K562 (cell line): ENCODE results near the gene TSEN34. TPM values are rescaled to one million over a fixed set of nuclear protein-coding genes. Genes with fewer than 3 reads are reported as not detected.
A peak's percentile ranks its signal among the peaks of the same experiment; 100 is the strongest.

ENCODE experiments used
- ARNT ChIP-seq, 2 experiments: fragments of 450-650 bp; IDR thresholded peaks; 2 replicates each; pipeline ENCODE4 v1.6.1; 2016; ENCODE audit warnings: mild to moderate bottlenecking in 1 of 2
- KDM4B ChIP-seq, 2 experiments: fragments of 450-650 bp in 1 of 2; sonication (generic) in 1 of 2; IDR thresholded peaks; 2 replicates each; pipeline ENCODE4 v1.6.1; 2016 to 2017; ENCODE audit warnings: borderline replicate concordance in 2 of 2, antibody characterized with exemption in 1 of 2, low read depth in 1 of 2, mild to moderate bottlenecking in 1 of 2
- MBD1 ChIP-seq: fragments of 250-450 bp; sonication (Bioruptor Pico); IDR thresholded peaks from 2 replicates; pipeline ENCODE4 v1.8.0; 2022; ENCODE audit warnings: inconsistent platforms
- MTA1 ChIP-seq: fragments of 450-650 bp; IDR thresholded peaks from 2 replicates; pipeline ENCODE4 v1.6.1; 2017; ENCODE audit warnings: borderline replicate concordance
- POLR2AphosphoS2 ChIP-seq: IDR thresholded peaks from 2 replicates; pipeline ENCODE4 v1.6.1; 2012; ENCODE audit warnings: low read length, improper control_type of control experiment
- PRDM10 ChIP-seq: fragments of 450-650 bp; IDR thresholded peaks from 2 replicates; pipeline ENCODE4 v1.6.1; 2018; ENCODE audit not compliant: partially characterized antibody
- SOX6 ChIP-seq: fragments of 450-650 bp; IDR thresholded peaks from 2 replicates; pipeline ENCODE4 v1.6.1; 2014; ENCODE audit warnings: mild to moderate bottlenecking
- U2AF1 ChIP-seq: fragments of 200-400 bp; formaldehyde crosslinking; optimal IDR thresholded peaks from 2 replicates; pipeline ENCODE3; 2017; ENCODE audit warnings: mild to moderate bottlenecking, low read depth, low read length, moderate library complexity
- ZKSCAN8 ChIP-seq: fragments of 200-800 bp; sonication (Bioruptor generic); IDR thresholded peaks from 2 replicates; pipeline ENCODE4 v1.6.1; 2016; ENCODE audit warnings: missing genetic modification characterization, missing compliant biosample characterization
- ZNF12 ChIP-seq: sonication (generic); formaldehyde crosslinking; IDR thresholded peaks from 2 replicates; pipeline ENCODE4 v1.4.0; 2020; ENCODE audit warnings: mild to moderate bottlenecking, missing genetic modification reagents
- ZNF282 ChIP-seq: sonication (generic); formaldehyde crosslinking; IDR thresholded peaks from 2 replicates; pipeline ENCODE4 v1.8.1; 2023; ENCODE audit warnings: missing genetic modification reagents
- ZNF780A ChIP-seq: fragments of 250-450 bp; sonication (Bioruptor Pico); IDR thresholded peaks from 2 replicates; pipeline ENCODE4 v1.5.0; 2021; ENCODE audit warnings: mild to moderate bottlenecking
- polyA plus RNA-seq, 8 experiments: library from polyadenylated mRNA; depleted of rRNA in 4 of 8; stranded (reverse) in 5 of 8; unstranded in 3 of 8; fragments of >200 nt; fragmentation: Nextera tagmentation in 2 of 8; fragmentation: Illumina TruSeq in 1 of 8; extraction: Ambion mirVana in 2 of 8; extraction: Trizol in 1 of 8; gene quantifications; 2 replicates each; pipeline versions ENCODE4 v1.2.1 to v1.2.3, GENCODE V29; 2011 to 2014; ENCODE audit warnings: inconsistent platforms in 1 of 8, missing spikeins in 1 of 8
- total RNA-seq, 7 experiments: library from RNA; depleted of rRNA in 6 of 7; stranded (reverse); fragments of >200 nt in 6 of 7; fragmentation: Illumina TruSeq in 2 of 7; extraction: Trizol in 2 of 7; gene quantifications; 2 replicates each; pipeline versions ENCODE4 v1.2.1 to v1.2.3, GENCODE V29; 2011 to 2021; ENCODE audit warnings: low replicate concordance in 1 of 7
- TF ChIP-seq, protein P1 (sequence below): sonication (generic); formaldehyde crosslinking; IDR thresholded peaks from 2 replicates; pipeline ENCODE4 v1.8.0; 2022; ENCODE audit warnings: mild to moderate bottlenecking, low read depth, missing genetic modification reagents
- TF ChIP-seq, protein P2 (sequence below): sonication (generic); formaldehyde crosslinking; IDR thresholded peaks from 2 replicates; pipeline ENCODE4 v1.8.0; 2022; ENCODE audit warnings: missing genetic modification reagents, mild to moderate bottlenecking, borderline replicate concordance
- TF ChIP-seq, protein P3 (sequence below): fragments of 250-450 bp; sonication (Bioruptor Pico); IDR thresholded peaks from 2 replicates; pipeline ENCODE4 v1.8.0; 2021; ENCODE audit warnings: borderline replicate concordance, mild to moderate bottlenecking, moderate library complexity; ENCODE audit not compliant: poor library complexity, severe bottlenecking

The TSEN34 gene
- total and polyA plus RNA-seq, 9 of the 15 experiments (the other 6 are each of a cell fraction or from before 2014, with no cell fraction given): 3.1 to 57.6 (median 29.5) TPM

- TF ChIP-seq ARNT (IDR thresholded peaks at IDR 0.05) (peak in 1 of 2 experiments; percentile 58; a peak in 2 of 4 replicates), POLR2AphosphoS2 (0 out of 2 replicates have a peak, but pooled peaks have one; percentile 58), MTA1 (no peak; the same call in 1 of the 2 replicates), ZNF780A (CRISPR knock-in tag) (no peak), PRDM10 (no peak), ZNF12 (no peak), ZNF282 (no peak), MBD1 (CRISPR knock-in tag) (no peak), KDM4B (IDR thresholded peaks at IDR 0.05; ENCODE audit: borderline replicate concordance in 2 of 2, low read depth in 1 of 2) (no peak), U2AF1 (no peak), SOX6 (peak; percentile 81), ZKSCAN8 (CRISPR knock-in tag) (no peak)
- TF ChIP-seq, protein P1, sequence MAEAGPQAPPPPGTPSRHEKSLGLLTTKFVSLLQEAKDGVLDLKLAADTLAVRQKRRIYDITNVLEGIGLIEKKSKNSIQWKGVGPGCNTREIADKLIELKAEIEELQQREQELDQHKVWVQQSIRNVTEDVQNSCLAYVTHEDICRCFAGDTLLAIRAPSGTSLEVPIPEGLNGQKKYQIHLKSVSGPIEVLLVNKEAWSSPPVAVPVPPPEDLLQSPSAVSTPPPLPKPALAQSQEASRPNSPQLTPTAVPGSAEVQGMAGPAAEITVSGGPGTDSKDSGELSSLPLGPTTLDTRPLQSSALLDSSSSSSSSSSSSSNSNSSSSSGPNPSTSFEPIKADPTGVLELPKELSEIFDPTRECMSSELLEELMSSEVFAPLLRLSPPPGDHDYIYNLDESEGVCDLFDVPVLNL (CRISPR knock-in tag): no peak
- TF ChIP-seq, protein P2, sequence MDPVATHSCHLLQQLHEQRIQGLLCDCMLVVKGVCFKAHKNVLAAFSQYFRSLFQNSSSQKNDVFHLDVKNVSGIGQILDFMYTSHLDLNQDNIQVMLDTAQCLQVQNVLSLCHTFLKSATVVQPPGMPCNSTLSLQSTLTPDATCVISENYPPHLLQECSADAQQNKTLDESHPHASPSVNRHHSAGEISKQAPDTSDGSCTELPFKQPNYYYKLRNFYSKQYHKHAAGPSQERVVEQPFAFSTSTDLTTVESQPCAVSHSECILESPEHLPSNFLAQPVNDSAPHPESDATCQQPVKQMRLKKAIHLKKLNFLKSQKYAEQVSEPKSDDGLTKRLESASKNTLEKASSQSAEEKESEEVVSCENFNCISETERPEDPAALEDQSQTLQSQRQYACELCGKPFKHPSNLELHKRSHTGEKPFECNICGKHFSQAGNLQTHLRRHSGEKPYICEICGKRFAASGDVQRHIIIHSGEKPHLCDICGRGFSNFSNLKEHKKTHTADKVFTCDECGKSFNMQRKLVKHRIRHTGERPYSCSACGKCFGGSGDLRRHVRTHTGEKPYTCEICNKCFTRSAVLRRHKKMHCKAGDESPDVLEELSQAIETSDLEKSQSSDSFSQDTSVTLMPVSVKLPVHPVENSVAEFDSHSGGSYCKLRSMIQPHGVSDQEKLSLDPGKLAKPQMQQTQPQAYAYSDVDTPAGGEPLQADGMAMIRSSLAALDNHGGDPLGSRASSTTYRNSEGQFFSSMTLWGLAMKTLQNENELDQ (CRISPR knock-in tag): no peak
- TF ChIP-seq, protein P3, sequence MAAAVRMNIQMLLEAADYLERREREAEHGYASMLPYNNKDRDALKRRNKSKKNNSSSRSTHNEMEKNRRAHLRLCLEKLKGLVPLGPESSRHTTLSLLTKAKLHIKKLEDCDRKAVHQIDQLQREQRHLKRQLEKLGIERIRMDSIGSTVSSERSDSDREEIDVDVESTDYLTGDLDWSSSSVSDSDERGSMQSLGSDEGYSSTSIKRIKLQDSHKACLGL: no peak
Observed at GRCh38 chr19:54209811-54210494, 18.8 kb downstream of the TSEN34 start (continued).
